H1 (cell line): ENCODE measurements around the gene VPS54. TPM values are rescaled to one million over a fixed set of nuclear protein-coding genes. Genes with fewer than 3 reads are reported as not detected.

Source experiments
- CTCF ChIA-PET: fragments of 300-600 bp; sonication (Branson Sonifier 250); formaldehyde crosslinking; loops from one replicate; lab custom pipeline; 2021; ENCODE audit not compliant: partially characterized antibody; lab: Charles Lee
- POLR2A ChIA-PET: fragments of 300-600 bp; sonication (Branson Sonifier 250); formaldehyde crosslinking; loops from one replicate; lab custom pipeline; 2021; ENCODE audit warnings: inconsistent platforms; ENCODE audit not compliant: partially characterized antibody; lab: Charles Lee
- DNase-seq, 2 experiments: peaks; one replicate each; pipeline versions ENCODE4 v3.0.0 to v3.0.0-alpha.2; 2010 to 2022; ENCODE audit warnings: low spot score in 2 of 2, low read depth in 1 of 2, mixed read lengths in 1 of 2
- FAIRE-seq: peaks from 2 replicates; lab custom pipeline; 2011; peaks lifted over from hg19 to GRCh38; lab: Jason Lieb, UNC
- H2AFZ ChIP-seq: 2 replicates; pipeline ENCODE4 v1.8.1; 2012; ENCODE audit warnings: low read length, inconsistent platforms
- H2AK5ac ChIP-seq: 2 replicates; pipeline ENCODE4 v1.6.1; 2013; ENCODE audit warnings: low read depth, low read length
- H2BK120ac ChIP-seq: replicated peaks from 2 replicates; pipeline ENCODE3; 2013; ENCODE audit warnings: low read depth, low read length, inconsistent platforms
- H2BK12ac ChIP-seq: 2 replicates; pipeline ENCODE4 v1.6.1; 2013; ENCODE audit warnings: low read depth, low read length
- H2BK15ac ChIP-seq: 2 replicates; pipeline ENCODE4 v1.6.1; 2013; ENCODE audit warnings: low read length
- H2BK20ac ChIP-seq: 2 replicates; pipeline ENCODE4 v1.6.1; 2013; ENCODE audit warnings: low read length
- H2BK5ac ChIP-seq: 2 replicates; pipeline ENCODE4 v1.6.1; 2013; ENCODE audit warnings: low read depth, low read length
- H3K14ac ChIP-seq: 2 replicates; pipeline ENCODE4 v1.6.1; 2013; ENCODE audit warnings: inconsistent platforms; ENCODE audit not compliant: insufficient read length
- H3K18ac ChIP-seq: 2 replicates; pipeline ENCODE4 v1.6.1; 2013; ENCODE audit warnings: low read length; ENCODE audit errors: extremely low read depth
- H3K23ac ChIP-seq: 2 replicates; pipeline ENCODE4 v1.6.1; 2013; ENCODE audit warnings: inconsistent platforms; ENCODE audit not compliant: insufficient read length
- H3K23me2 ChIP-seq: 2 replicates; pipeline ENCODE4 v1.6.1; 2013; ENCODE audit warnings: low read depth, low read length
- H3K27ac ChIP-seq: 2 replicates; pipeline ENCODE4 v1.6.1; 2011; ENCODE audit warnings: low read depth, low read length, inconsistent platforms
- H3K27me3 ChIP-seq, 4 experiments: replicated peaks in 1 of 4; 1 replicate in 1 of 4; 2 replicates in 3 of 4; pipeline versions ENCODE4 v1.6.1 to v1.8.1; 2011 to 2013; ENCODE audit warnings: low read length in 3 of 4, mild to moderate bottlenecking in 3 of 4, inconsistent platforms in 2 of 4, mixed read lengths in 2 of 4, moderate library complexity in 1 of 4; ENCODE audit not compliant: control insufficient read depth in 3 of 4, insufficient read depth in 3 of 4; ENCODE audit errors: extremely low read depth in 1 of 4
- H3K36me3 ChIP-seq, 4 experiments: 2 replicates each; pipeline versions ENCODE4 v1.6.1 to v1.8.1; 2011 to 2013; ENCODE audit warnings: mild to moderate bottlenecking in 4 of 4, low read length in 3 of 4, moderate library complexity in 2 of 4, control low read depth in 1 of 4, inconsistent platforms in 1 of 4; ENCODE audit not compliant: insufficient read depth in 4 of 4, control insufficient read depth in 2 of 4
- H3K4ac ChIP-seq: replicated peaks from 2 replicates; pipeline ENCODE3; 2013; ENCODE audit warnings: low read length, low read depth, mixed read lengths, inconsistent platforms; ENCODE audit not compliant: insufficient read length
- H3K4me1 ChIP-seq, 4 experiments: replicated peaks in 1 of 4; 1 replicate in 1 of 4; 2 replicates in 3 of 4; pipeline versions ENCODE4 v1.6.1 to v1.8.1; 2011 to 2013; ENCODE audit warnings: low read length in 3 of 4, inconsistent platforms in 2 of 4, mixed read lengths in 1 of 4; ENCODE audit not compliant: insufficient read depth in 4 of 4, control insufficient read depth in 3 of 4
- H3K4me2 ChIP-seq, 2 experiments: 2 replicates each; pipeline versions ENCODE4 v1.6.1 to v1.8.1; 2011 to 2013; ENCODE audit warnings: low read depth in 2 of 2, low read length in 2 of 2, control low read depth in 1 of 2, inconsistent platforms in 1 of 2, mild to moderate bottlenecking in 1 of 2; ENCODE audit not compliant: insufficient read depth in 1 of 2
- H3K4me3 ChIP-seq, 4 experiments: fragments of 200-600, 300-600 bp in 1 of 4; sonication (generic), shearing (Covaris generic), sonication (Bioruptor Twin) in 1 of 4; 2 replicates each; pipeline versions ENCODE4 v1.5.1 to v1.8.1; 2011 to 2016; ENCODE audit warnings: low read length in 4 of 4, low read depth in 3 of 4, control low read depth in 2 of 4, inconsistent platforms in 2 of 4, mild to moderate bottlenecking in 2 of 4, mixed read lengths in 1 of 4, moderate library complexity in 1 of 4; ENCODE audit not compliant: insufficient read depth in 2 of 4; ENCODE audit errors: extremely low read depth in 1 of 4
- H3K56ac ChIP-seq: replicated peaks from 2 replicates; pipeline ENCODE3; 2013; ENCODE audit warnings: low read depth, mild to moderate bottlenecking, mixed read lengths, low read length, inconsistent platforms; ENCODE audit not compliant: insufficient read length
- H3K79me1 ChIP-seq: 2 replicates; pipeline ENCODE4 v1.6.1; 2013; ENCODE audit warnings: low read depth, low read length, control low read depth
- H3K79me2 ChIP-seq, 2 experiments: 2 replicates each; pipeline versions ENCODE4 v1.6.1 to v1.8.1; 2012 to 2013; ENCODE audit warnings: low read length in 2 of 2, mild to moderate bottlenecking in 2 of 2, inconsistent platforms in 1 of 2; ENCODE audit not compliant: insufficient read depth in 2 of 2, control insufficient read depth in 1 of 2
- H3K9ac ChIP-seq, 4 experiments: replicated peaks in 1 of 4; 1 replicate in 1 of 4; 2 replicates in 3 of 4; pipeline versions ENCODE4 v1.6.1 to v1.8.1; 2011 to 2013; ENCODE audit warnings: low read depth in 3 of 4, low read length in 3 of 4, control low read depth in 2 of 4, mild to moderate bottlenecking in 2 of 4, moderate library complexity in 2 of 4, inconsistent platforms in 1 of 4; ENCODE audit errors: extremely low read depth in 1 of 4
- H3K9me3 ChIP-seq, 2 experiments: 2 replicates each; pipeline versions ENCODE4 v1.6.1 to v1.8.1; 2012 to 2013; ENCODE audit warnings: mild to moderate bottlenecking in 2 of 2, moderate library complexity in 2 of 2, control low read depth in 1 of 2, inconsistent platforms in 1 of 2, low read depth in 1 of 2, low read length in 1 of 2, mixed read lengths in 1 of 2; ENCODE audit not compliant: insufficient read depth in 2 of 2
- H4K20me1 ChIP-seq, 2 experiments: replicated peaks in 1 of 2; 2 replicates each; pipeline versions ENCODE3 to v1.8.1; 2011 to 2013; ENCODE audit warnings: inconsistent platforms in 2 of 2, low read length in 2 of 2, mild to moderate bottlenecking in 1 of 2; ENCODE audit not compliant: insufficient read depth in 2 of 2, control insufficient read depth in 1 of 2
- H4K5ac ChIP-seq: 2 replicates; pipeline ENCODE4 v1.6.1; 2013; ENCODE audit warnings: low read length, low read depth, mixed read lengths, inconsistent platforms; ENCODE audit not compliant: insufficient read length
- H4K8ac ChIP-seq: 2 replicates; pipeline ENCODE4 v1.8.0; 2013; ENCODE audit warnings: mild to moderate bottlenecking, moderate library complexity, low read length, inconsistent platforms; ENCODE audit not compliant: insufficient read depth; ENCODE audit errors: extremely low read depth
- H4K91ac ChIP-seq: replicated peaks from 2 replicates; pipeline ENCODE3; 2013; ENCODE audit warnings: low read length, mixed read lengths, inconsistent platforms; ENCODE audit not compliant: insufficient read length
- CHD1 ChIP-seq: IDR thresholded peaks from 2 replicates; pipeline ENCODE4 v1.6.1; 2012; ENCODE audit warnings: low read depth, low read length, improper control_type of control experiment
- CREB1 ChIP-seq: IDR thresholded peaks from 2 replicates; pipeline ENCODE4 v1.6.1; 2012; ENCODE audit warnings: inconsistent platforms
- CTBP2 ChIP-seq: IDR thresholded peaks from 2 replicates; pipeline ENCODE4 v1.7.0; 2011; ENCODE audit warnings: borderline replicate concordance, mild to moderate bottlenecking, moderate library complexity, mixed read lengths, low read length; ENCODE audit not compliant: insufficient read depth, insufficient read length
- EP300 ChIP-seq, 2 experiments: IDR thresholded peaks; 1 replicate in 1 of 2; 2 replicates in 1 of 2; pipeline ENCODE4 v1.6.1; 2011 to 2012; ENCODE audit warnings: low read depth in 2 of 2, low read length in 2 of 2, mild to moderate bottlenecking in 2 of 2, borderline replicate concordance in 1 of 2, inconsistent platforms in 1 of 2, moderate library complexity in 1 of 2
- EZH2 ChIP-seq: fragments of 200-600 bp; sonication (generic); IDR thresholded peaks from 2 replicates; pipeline ENCODE4 v1.7.1; 2012; ENCODE audit warnings: low read depth, mild to moderate bottlenecking, moderate library complexity, low read length, inconsistent platforms; ENCODE audit not compliant: severe bottlenecking
- GTF2F1 ChIP-seq: IDR thresholded peaks from 2 replicates; pipeline ENCODE4 v1.6.1; 2012; ENCODE audit warnings: low read depth, low read length, improper control_type of control experiment, borderline replicate concordance
- JUN ChIP-seq: IDR thresholded peaks from 2 replicates; pipeline ENCODE4 v1.6.1; 2011; ENCODE audit warnings: low read depth, mild to moderate bottlenecking, improper control_type of control experiment, low read length
- JUND ChIP-seq: IDR thresholded peaks from 2 replicates; pipeline ENCODE4 v1.6.1; 2011; ENCODE audit warnings: mild to moderate bottlenecking, improper control_type of control experiment, low read length
- RXRA ChIP-seq: IDR thresholded peaks from 2 replicates; pipeline ENCODE4 v1.6.1; 2011; ENCODE audit warnings: low read depth, mild to moderate bottlenecking, low read length, moderate library complexity; ENCODE audit not compliant: insufficient read depth
- SAP30 ChIP-seq: fragments of 300-600 bp; sonication (generic); IDR thresholded peaks from 2 replicates; pipeline ENCODE4 v1.7.1; 2012; ENCODE audit warnings: low read length, moderate library complexity, mild to moderate bottlenecking, inconsistent platforms; ENCODE audit not compliant: insufficient read depth, insufficient replicate concordance
- SIN3A ChIP-seq, 2 experiments: IDR thresholded peaks in 1 of 2; conservative IDR thresholded peaks in 1 of 2; 2 replicates each; pipeline ENCODE4 v1.6.1; 2011 to 2012; ENCODE audit warnings: low read length in 2 of 2, improper control_type of control experiment in 1 of 2, low read depth in 1 of 2, mild to moderate bottlenecking in 1 of 2
- SUZ12 ChIP-seq: fragments of 200-600 bp; sonication (generic); IDR thresholded peaks from 2 replicates; pipeline ENCODE4 v1.6.1; 2012; ENCODE audit warnings: mild to moderate bottlenecking, inconsistent platforms, low read length, moderate library complexity, mixed read lengths
- TAF1 ChIP-seq: IDR thresholded peaks from 2 replicates; pipeline ENCODE4 v1.6.1; 2011; ENCODE audit warnings: mild to moderate bottlenecking, low read depth, low read length
- YY1 ChIP-seq: IDR thresholded peaks from 2 replicates; pipeline ENCODE4 v1.6.1; 2011; ENCODE audit warnings: low read depth, mild to moderate bottlenecking, low read length
- polyA plus RNA-seq, 7 experiments: library from polyadenylated mRNA; depleted of rRNA in 3 of 7; stranded (reverse) in 5 of 7; unstranded in 2 of 7; fragments of >200 nt in 5 of 7; fragments of 200-250 nt in 2 of 7; gene quantifications; 1 replicate in 5 of 7; 2 replicates in 1 of 7; 4 replicates in 1 of 7; pipeline versions ENCODE4 v1.2.1 to v1.2.3, GENCODE V29; 2011 to 2013; ENCODE audit warnings: missing spikeins in 2 of 7, mixed read lengths in 2 of 7
- total RNA-seq: library from RNA; stranded (reverse); fragmentation: NEBNext Ultra II Directional; extraction: Animal tissue kit (Norgen Biotek cat#: 25700); gene quantifications from 2 replicates; pipeline ENCODE4 v1.2.1, GENCODE V29; 2021
- TF ChIP-seq, protein P1 (sequence below): IDR thresholded peaks from 2 replicates; pipeline ENCODE4 v1.6.1; 2012; ENCODE audit warnings: inconsistent platforms

VPS54 gene
- total and polyA plus RNA-seq, 2 of the 8 experiments (the other 6 are each of a cell fraction or from before 2014, with no cell fraction given), result 3.6 to 13.2 TPM

- Histone ChIP-seq H3K27ac (no peak overlapping the region), H3K4me1 (no peaks in the 10 kb centered on the region), H3K9ac (no peak overlapping the region), H3K79me1 (no peaks in the 10 kb centered on the region; the same call in 1 of the 2 replicates), H3K4ac (no peak overlapping the region), H2BK20ac (no peak overlapping the region), H3K79me2 (no peaks in the 10 kb centered on the region), H2AFZ (no peak overlapping the region), H3K18ac (no peak overlapping the region), H4K8ac (no peak overlapping the region), H3K9me3 (no peaks in the 10 kb centered on the region), H2BK15ac (no peak overlapping the region), H4K20me1 (no peaks in the 10 kb centered on the region), H3K14ac (no peak overlapping the region), H3K4me2 (no peak overlapping the region), H2AK5ac (no peak overlapping the region), H3K27me3 (no peaks in the 10 kb centered on the region), H4K91ac (no peak overlapping the region), H3K23ac (no peak overlapping the region), H2BK12ac (no peak overlapping the region), H3K56ac (no peak overlapping the region), H2BK5ac (no peak overlapping the region), H3K4me3 (no peak overlapping the region), H3K36me3 (peaks cover 0 to 6% (median 0%) of the 10 kb centered on the region in 4 experiments; a peak in 2 of 8 replicates), H2BK120ac (no peak overlapping the region), H4K5ac (no peak overlapping the region), H3K23me2 (no peaks in the 10 kb centered on the region)
- CTCF ChIA-PET, result no interaction called here
- DNase-seq (no peak), FAIRE-seq (no peak)
- POLR2A ChIA-PET, result no interaction called here
- TF ChIP-seq SUZ12, result no peak
- TF ChIP-seq GTF2F1, result no peak
- TF ChIP-seq SAP30, result no peak
- no peak for TF ChIP-seq YY1
- TF ChIP-seq JUND, result no peak
- TF ChIP-seq SIN3A (conservative IDR thresholded peaks at IDR 0.05 in 1 of 2, IDR thresholded peaks at IDR 0.05 in 1 of 2; ENCODE audit: low read depth in 1 of 2, low read length in 2 of 2), result no peak
- no peak for TF ChIP-seq RXRA
- no peak for TF ChIP-seq CHD1
- no peak for TF ChIP-seq EP300 (IDR thresholded peaks at IDR 0.05; ENCODE audit: borderline replicate concordance in 1 of 2, low read depth in 2 of 2, low read length in 2 of 2)
- TF ChIP-seq TAF1, result no peak
- TF ChIP-seq EZH2, result no peak
- TF ChIP-seq, protein P1, sequence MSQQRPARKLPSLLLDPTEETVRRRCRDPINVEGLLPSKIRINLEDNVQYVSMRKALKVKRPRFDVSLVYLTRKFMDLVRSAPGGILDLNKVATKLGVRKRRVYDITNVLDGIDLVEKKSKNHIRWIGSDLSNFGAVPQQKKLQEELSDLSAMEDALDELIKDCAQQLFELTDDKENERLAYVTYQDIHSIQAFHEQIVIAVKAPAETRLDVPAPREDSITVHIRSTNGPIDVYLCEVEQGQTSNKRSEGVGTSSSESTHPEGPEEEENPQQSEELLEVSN, result no peak
- no peak for TF ChIP-seq JUN
- no peak for TF ChIP-seq CREB1
- no peak for TF ChIP-seq CTBP2
These were observed 38.4 kb downstream of the VPS54 start for GRCh38 chr2:63980794-63981193.
